Esophagus squamous epithelium (tissue), 5 donors: ENCODE measurements around the gene DUSP7. TPM values are rescaled to one million over a fixed set of nuclear protein-coding genes. Genes with fewer than 3 reads are reported as not detected.
A peak's percentile ranks its signal among the peaks of the same experiment; 100 is the strongest.

ENCODE experiments used
- DNase-seq: peaks from one replicate; lab custom pipeline; 2025; lab: John Stamatoyannopoulos, UW
- H3K27ac ChIP-seq, 4 donors: fragments of 200-600 bp; sonication (generic); one replicate each; pipeline ENCODE4 v1.5.1; 2016 to 2019; ENCODE audit warnings: mild to moderate bottlenecking in 1 of 4
- H3K27me3 ChIP-seq, 4 donors: fragments of 200-600 bp; sonication (generic); 1 replicate in 3 of 4; 2 replicates in 1 of 4; pipeline versions ENCODE4 v1.5.1 to v1.6.0; 2017 to 2021; ENCODE audit warnings: antibody characterized with exemption in 1 of 4
- H3K36me3 ChIP-seq, 3 donors: fragments of 200-600 bp; sonication (generic); one replicate each; pipeline ENCODE4 v1.5.1; 2016 to 2019
- H3K4me1 ChIP-seq, 3 donors: fragments of 200-600 bp; sonication (generic); one replicate each; pipeline ENCODE4 v1.5.1; 2017 to 2019
- H3K4me3 ChIP-seq, 4 donors: fragments of 200-600 bp; sonication (generic); 1 replicate in 3 of 4; 2 replicates in 1 of 4; pipeline ENCODE4 v1.5.1; 2016 to 2019; ENCODE audit warnings: mild to moderate bottlenecking in 2 of 4, moderate library complexity in 1 of 4
- H3K9me3 ChIP-seq, 3 donors: fragments of 200-600 bp; sonication (generic); one replicate each; pipeline ENCODE4 v1.5.1; 2016 to 2019
- CTCF ChIP-seq, 6 experiments: fragments of 450-650 bp in 4 of 6; fragments of 200-600 bp in 2 of 6; sonication (generic) in 2 of 6; IDR thresholded peaks; one replicate each; pipeline ENCODE4 v1.5.1; 2016 to 2019; ENCODE audit warnings: antibody characterized with exemption in 6 of 6, mild to moderate bottlenecking in 4 of 6, moderate library complexity in 4 of 6
- POLR2A ChIP-seq, 4 donors: fragments of 450-650 bp; IDR thresholded peaks; one replicate each; pipeline ENCODE4 v1.6.1; 2017; ENCODE audit warnings: antibody characterized with exemption in 4 of 4, mild to moderate bottlenecking in 4 of 4, moderate library complexity in 3 of 4
- WGBS, 2 donors: methylation state at CpG; one replicate each; pipeline ENCODE4 v1.1.5; 2018; 5-methylcytosine and 5-hydroxymethylcytosine counted together
- intact Hi-C: fragments of 100-400 bp; cut with DNase I; formaldehyde crosslinking; loops from one replicate; pipeline ENCODE4 v1.15.0; 2022
- total RNA-seq, 4 donors: library from RNA; depleted of rRNA; stranded (reverse); fragments of >200 nt; gene quantifications; one replicate each; pipeline ENCODE4 v1.1.0, GENCODE V29; 2016
- donor health status: DM: yes; HTN: yes; CAD: no.

DUSP7 gene
- total RNA-seq, 4 donors from 2014 or later, result 49.3 to 105 (median 62.1) TPM

GRCh38 chr3:52019352-52020080 lies 36.9 kb downstream of the DUSP7 start:
- WGBS, 2 donors, result 81 to 89% methylated on average over 4 of the region's 17 CpGs
- H3K27ac ChIP-seq, result peak overlapping the region; percentile 13 to 85 (median 64)
- H3K9me3 ChIP-seq, result no peaks in the 10 kb centered on the region
- H3K4me3 ChIP-seq, result no peak overlapping the region
- peaks cover 0 to 59% (median 16%) of the 10 kb centered on the region in 3 donors for H3K4me1 ChIP-seq
- no peaks in the 10 kb centered on the region for H3K27me3 ChIP-seq
- TF ChIP-seq CTCF (IDR thresholded peaks at IDR 0.05) (no peak), POLR2A (IDR thresholded peaks at IDR 0.05) (no peak)
- no peak for DNase-seq
- no peaks in the 10 kb centered on the region for H3K36me3 ChIP-seq
- intact Hi-C loops, result no loop called here

- Histone ChIP-seq H3K9me3 (no peaks in the 10 kb centered on the region), H3K36me3 (no peaks in the 10 kb centered on the region), H3K27ac (peak overlapping the region in 3 of 4 donors; percentile 58 to 85 (median 71)), H3K27me3 (no peaks in the 10 kb centered on the region), H3K4me3 (no peak overlapping the region), H3K4me1 (peaks cover 0 to 52% (median 16%) of the 10 kb centered on the region in 3 donors)
- no peak for TF ChIP-seq POLR2A (IDR thresholded peaks at IDR 0.05)
- TF ChIP-seq CTCF (IDR thresholded peaks at IDR 0.05), result no peak
- intact Hi-C loops, result no loop called here
- no peak for DNase-seq
- 83 to 89% methylated on average over 17 to 18 of the region's 21 CpGs for WGBS, 2 donors
Measured at GRCh38 chr3:52018319-52019000, 37.9 kb downstream of the DUSP7 start.

- Histone ChIP-seq H3K27ac (peak overlapping the region in 2 of 4 donors; percentile 33 to 56), H3K4me1 (peaks cover 0 to 44% (median 13%) of the 10 kb centered on the region in 3 donors), H3K27me3 (no peaks in the 10 kb centered on the region), H3K9me3 (no peaks in the 10 kb centered on the region), H3K4me3 (no peak overlapping the region), H3K36me3 (no peaks in the 10 kb centered on the region)
- intact Hi-C loops, result no loop called here
- TF ChIP-seq POLR2A (IDR thresholded peaks at IDR 0.05) (no peak), CTCF (IDR thresholded peaks at IDR 0.05) (no peak)
- no peak for DNase-seq
- WGBS, 2 donors, result 59 to 84% methylated on average over 4 to 7 of the region's 11 CpGs
Measured at GRCh38 chr3:52017586-52017985, 38.8 kb downstream of the DUSP7 start.

GRCh38 chr3:52015438-52016228 lies 40.7 kb downstream of the DUSP7 start:
- Histone ChIP-seq H3K9me3 (no peaks in the 10 kb centered on the region), H3K4me1 (peaks cover 0 to 27% (median 2%) of the 10 kb centered on the region in 3 donors), H3K4me3 (no peak overlapping the region), H3K27me3 (no peaks in the 10 kb centered on the region), H3K36me3 (no peaks in the 10 kb centered on the region), H3K27ac (no peak overlapping the region)
- intact Hi-C loops, result no loop called here
- no peak for DNase-seq
- WGBS, 2 donors, result 77 to 85% methylated on average over 4 to 7 of the region's 13 CpGs
- no peak for TF ChIP-seq CTCF (IDR thresholded peaks at IDR 0.05)
- TF ChIP-seq POLR2A (IDR thresholded peaks at IDR 0.05), result no peak
